GM21360 (cell line): Measurements from ENCODE around the gene ETV6.

Source experiments
- ATAC-seq: cut with Tn5 transposase; IDR thresholded peaks from one replicate; pipeline ENCODE4 v1.9.1; 2021; ENCODE audit warnings: mild to moderate bottlenecking, moderate library complexity; ENCODE audit not compliant: unreplicated experiment

ETV6 gene

GRCh38 chr12:11795913-11796459 is 146.5 kb downstream of the ETV6 start:
- no peak for ATAC-seq

GRCh38 chr12:11797317-11797913 is 147.9 kb downstream of the ETV6 start:
- ATAC-seq, result no peak

GRCh38 chr12:11798006-11798708 is 148.7 kb downstream of the ETV6 start:
- ATAC-seq, result no peak

GRCh38 chr12:11798856-11799501 is 149.5 kb downstream of the ETV6 start:
- no peak for ATAC-seq

GRCh38 chr12:11799502-11799873 is 150.0 kb downstream of the ETV6 start:
- no peak for ATAC-seq

- no peak for ATAC-seq
Observed at GRCh38 chr12:11801643-11802042, 152.2 kb downstream of the ETV6 start.

- no peak for ATAC-seq
Observed at GRCh38 chr12:11804130-11804529, 154.7 kb downstream of the ETV6 start.

- ATAC-seq, result no peak
Observed at GRCh38 chr12:11805043-11805442, 155.6 kb downstream of the ETV6 start.

- no peak for ATAC-seq
Observed at GRCh38 chr12:11805680-11806079, 156.2 kb downstream of the ETV6 start.

- no peak for ATAC-seq
Observed at GRCh38 chr12:11807458-11807857, 158.0 kb downstream of the ETV6 start.

GRCh38 chr12:11808931-11809330 is 159.5 kb downstream of the ETV6 start:
- ATAC-seq, result no peak

GRCh38 chr12:11810206-11810545 is 160.7 kb downstream of the ETV6 start:
- ATAC-seq, result no peak

- no peak for ATAC-seq
Observed at GRCh38 chr12:11811008-11811407, 161.5 kb downstream of the ETV6 start.

GRCh38 chr12:11812241-11812585 is 162.7 kb downstream of the ETV6 start:
- ATAC-seq, result peak; percentile 21

- ATAC-seq, result peak; percentile 69
Observed at GRCh38 chr12:11812586-11813437, 163.3 kb downstream of the ETV6 start.

- no peak for ATAC-seq
Observed at GRCh38 chr12:11813438-11813813, 164.0 kb downstream of the ETV6 start.

GRCh38 chr12:11814374-11814773 is 164.9 kb downstream of the ETV6 start:
- ATAC-seq, result no peak

- no peak for ATAC-seq
Observed at GRCh38 chr12:11815397-11815796, 165.9 kb downstream of the ETV6 start.

- no peak for ATAC-seq
Observed at GRCh38 chr12:11819643-11820042, 170.2 kb downstream of the ETV6 start.

- ATAC-seq, result no peak
Observed at GRCh38 chr12:11820476-11820875, 171.0 kb downstream of the ETV6 start.

GRCh38 chr12:11821386-11822080 is 172.1 kb downstream of the ETV6 start:
- no peak for ATAC-seq
